Upper lobe of right lung (tissue), 1 donor: Measurements from ENCODE around the gene ZNF142. TPM values are rescaled to one million over a fixed set of nuclear protein-coding genes. Genes with fewer than 3 reads are reported as not detected.

Source experiments
- ATAC-seq: fragments of 200-7000 bp; cut with Tn5 transposase; one replicate; pipeline ENCODE4 v1.9.1; 2020; ENCODE audit warnings: mild to moderate bottlenecking, moderate library complexity
- DNase-seq: peaks from one replicate; pipeline ENCODE4 v3.0.0-alpha.2; 2020
- H3K27ac ChIP-seq: fragments of 200-600 bp; one replicate; pipeline ENCODE4 v1.8.0; 2022
- H3K27me3 ChIP-seq: fragments of 200-600 bp; one replicate; pipeline ENCODE4 v1.8.0; 2022; ENCODE audit warnings: mild to moderate bottlenecking
- H3K36me3 ChIP-seq: fragments of 200-600 bp; one replicate; pipeline ENCODE4 v1.8.0; 2022
- H3K4me1 ChIP-seq: fragments of 200-600 bp; one replicate; pipeline ENCODE4 v1.8.0; 2022
- H3K4me3 ChIP-seq: fragments of 200-600 bp; one replicate; pipeline ENCODE4 v1.8.0; 2022; ENCODE audit warnings: mild to moderate bottlenecking
- H3K9me3 ChIP-seq: fragments of 200-600 bp; one replicate; pipeline ENCODE4 v1.8.0; 2022
- CTCF ChIP-seq: fragments of 200-600 bp; IDR thresholded peaks from one replicate; pipeline ENCODE4 v1.8.0; 2022; ENCODE audit warnings: antibody characterized with exemption
- intact Hi-C: fragments of 100-400 bp; cut with DNase I; formaldehyde crosslinking; loops from one replicate; pipeline ENCODE4 v1.11.0; 2022
- total RNA-seq: library from RNA; stranded (reverse); fragmentation: NEBNext Ultra II Directional; extraction: Animal tissue kit (Norgen Biotek cat#: 25700); gene quantifications from one replicate; pipeline ENCODE4 v1.2.1, GENCODE V29; 2021
- donor health status: DM: no; HTN: yes; CAD: no; lungs with severe emphysema.

Gene ZNF142
- total RNA-seq, 1 donor from 2014 or later = 18.3 TPM

GRCh38 chr2:218623366-218623705 lies 36.1 kb downstream of the ZNF142 start:
- H3K4me1 ChIP-seq = no peaks in the 10 kb centered on the region
- no peak overlapping the region for H3K4me3 ChIP-seq
- ATAC-seq (no peak), DNase-seq (no peak)
- no peak for TF ChIP-seq CTCF
- no peaks in the 10 kb centered on the region for H3K36me3 ChIP-seq
- no peak overlapping the region for H3K27ac ChIP-seq
- no peaks in the 10 kb centered on the region for H3K9me3 ChIP-seq
- intact Hi-C loops = no loop called here
- H3K27me3 ChIP-seq = no peaks in the 10 kb centered on the region

DNA sequence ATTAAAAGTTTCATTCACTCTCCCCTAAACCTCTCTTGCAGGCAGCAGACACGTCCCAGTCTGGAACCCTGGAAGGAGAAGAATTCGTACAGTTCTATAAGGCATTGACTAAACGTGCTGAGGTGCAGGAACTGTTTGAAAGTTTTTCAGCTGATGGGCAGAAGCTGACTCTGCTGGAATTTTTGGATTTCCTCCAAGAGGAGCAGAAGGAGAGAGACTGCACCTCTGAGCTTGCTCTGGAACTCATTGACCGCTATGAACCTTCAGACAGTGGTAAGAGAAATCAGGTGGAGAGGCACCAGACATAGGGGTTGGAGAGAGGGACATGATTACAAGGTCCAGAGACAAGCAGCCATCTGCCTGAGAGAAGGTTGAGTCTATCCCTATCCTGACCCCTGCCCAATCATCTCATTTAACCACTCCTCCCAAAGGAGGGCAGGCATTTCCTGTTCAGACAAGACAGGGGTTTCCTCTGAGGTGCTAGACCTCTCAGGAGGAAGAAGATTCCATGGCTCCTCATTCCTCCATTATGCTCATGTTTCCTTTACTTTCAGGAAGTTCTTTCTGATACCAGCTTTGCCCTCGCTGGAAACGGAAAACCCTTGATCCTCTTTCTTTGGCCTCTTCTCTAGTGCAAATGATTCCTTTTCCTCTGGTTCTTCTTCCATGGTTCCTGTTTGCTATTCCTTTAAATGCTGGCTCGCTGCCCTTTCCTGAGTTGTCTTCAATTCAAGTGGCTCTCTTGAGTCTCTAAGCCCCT lies 36.6 kb downstream of the ZNF142 start:
- Histone ChIP-seq H3K27ac (no peak overlapping the region), H3K4me3 (no peak overlapping the region), H3K36me3 (no peaks in the 10 kb centered on the region), H3K4me1 (no peaks in the 10 kb centered on the region), H3K9me3 (no peaks in the 10 kb centered on the region), H3K27me3 (no peaks in the 10 kb centered on the region)
- no peak for TF ChIP-seq CTCF
- DNase-seq (no peak), ATAC-seq (no peak)
- intact Hi-C loops = no loop called here

DNA sequence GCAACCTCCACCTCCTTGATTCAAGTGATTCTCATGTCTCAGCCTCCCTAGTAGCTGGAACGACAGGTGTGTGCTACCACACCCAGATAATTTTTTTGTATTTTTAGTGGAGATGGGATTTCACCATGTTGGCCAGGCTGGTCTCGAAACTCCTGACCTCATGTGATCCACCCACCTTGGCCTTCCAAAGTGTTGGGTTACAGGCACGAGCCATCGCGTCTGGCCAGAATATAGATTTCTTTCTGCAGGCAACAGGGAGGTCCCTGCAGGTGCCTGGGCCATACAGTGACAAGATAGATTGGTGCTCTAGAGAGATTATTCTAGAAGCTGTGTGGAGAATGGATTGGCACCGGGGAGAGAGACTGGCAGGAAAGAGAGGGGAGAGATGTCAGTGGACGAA lies 38.4 kb downstream of the ZNF142 start:
- intact Hi-C loops = no loop called here
- H3K4me3 ChIP-seq = no peak overlapping the region
- H3K27ac ChIP-seq = no peak overlapping the region
- no peaks in the 10 kb centered on the region for H3K36me3 ChIP-seq
- H3K9me3 ChIP-seq = no peaks in the 10 kb centered on the region
- no peak for TF ChIP-seq CTCF
- H3K27me3 ChIP-seq = no peaks in the 10 kb centered on the region
- DNase-seq (no peak), ATAC-seq (no peak)
- no peaks in the 10 kb centered on the region for H3K4me1 ChIP-seq

DNA sequence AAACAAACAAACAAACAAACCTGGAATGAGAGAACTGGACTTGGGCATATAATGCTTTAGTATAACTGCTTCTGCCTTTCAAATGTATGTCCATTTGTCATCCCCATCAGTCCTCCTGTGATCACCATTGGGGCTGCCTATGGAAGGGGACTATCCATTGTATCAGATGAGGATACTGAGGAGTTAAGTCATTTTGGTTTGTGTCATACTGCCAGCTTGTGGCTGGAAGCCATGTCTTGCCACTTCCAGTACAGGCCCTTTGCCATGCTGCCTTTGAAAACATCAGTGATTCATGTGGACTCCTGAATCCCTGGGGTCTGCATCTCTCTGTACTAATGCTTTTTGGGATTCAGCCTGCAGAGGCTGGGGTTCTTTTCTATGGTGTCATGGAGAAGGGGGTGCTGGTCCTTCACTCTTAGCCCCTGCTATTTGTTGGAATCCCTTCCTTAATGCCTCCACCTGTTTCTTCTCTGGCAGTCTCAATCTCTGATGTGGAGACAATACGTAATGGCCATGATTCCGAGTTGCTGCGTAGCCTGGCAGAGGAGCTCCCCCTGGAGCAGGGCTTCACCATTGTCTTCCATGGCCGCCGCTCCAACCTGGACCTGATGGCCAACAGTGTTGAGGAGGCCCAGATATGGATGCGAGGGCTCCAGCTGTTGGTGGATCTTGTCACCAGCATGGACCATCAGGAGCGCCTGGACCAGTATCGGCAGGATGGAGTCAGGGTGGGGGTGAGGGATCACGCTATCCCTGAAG lies 41.1 kb downstream of the ZNF142 start:
- no peak for TF ChIP-seq CTCF
- no peak for DNase-seq
- Histone ChIP-seq H3K9me3 (no peaks in the 10 kb centered on the region), H3K4me1 (no peaks in the 10 kb centered on the region), H3K27ac (no peak overlapping the region), H3K4me3 (no peak overlapping the region), H3K27me3 (no peaks in the 10 kb centered on the region), H3K36me3 (no peaks in the 10 kb centered on the region)
- no peak for ATAC-seq
- intact Hi-C loops = no loop called here

GRCh38 chr2:218615868-218616315 lies 43.5 kb downstream of the ZNF142 start:
- Histone ChIP-seq H3K36me3 (no peaks in the 10 kb centered on the region), H3K9me3 (no peaks in the 10 kb centered on the region), H3K27me3 (no peaks in the 10 kb centered on the region), H3K4me1 (no peaks in the 10 kb centered on the region), H3K27ac (no peak overlapping the region), H3K4me3 (no peak overlapping the region)
- intact Hi-C loops = no loop called here
- ATAC-seq (no peak), DNase-seq (no peak)
- no peak for TF ChIP-seq CTCF
